Fibroblast of peridontal ligament (primary cell): ENCODE measurements around the gene CEP170B.
A peak's percentile ranks its signal among the peaks of the same experiment; 100 is the strongest.
"Not testable (repeated sequence)": the region's sequence is repeated elsewhere in the genome, so short reads cannot be mapped to it uniquely, and the experiment has no call there.

Experiments
- DNase-seq: peaks from one replicate; pipeline ENCODE4 v3.0.0-alpha.2; 2010; ENCODE audit errors: extremely low read depth

Gene CEP170B

GRCh38 chr14:104844306-104845032, 20.6 kb upstream of the CEP170B start:
- DNase-seq = no peak

- DNase-seq = no peak
Observed at GRCh38 chr14:104845033-104845666, 19.9 kb upstream of the CEP170B start.

- DNase-seq = no peak
Observed at GRCh38 chr14:104845834-104846441, 19.1 kb upstream of the CEP170B start.

DNA sequence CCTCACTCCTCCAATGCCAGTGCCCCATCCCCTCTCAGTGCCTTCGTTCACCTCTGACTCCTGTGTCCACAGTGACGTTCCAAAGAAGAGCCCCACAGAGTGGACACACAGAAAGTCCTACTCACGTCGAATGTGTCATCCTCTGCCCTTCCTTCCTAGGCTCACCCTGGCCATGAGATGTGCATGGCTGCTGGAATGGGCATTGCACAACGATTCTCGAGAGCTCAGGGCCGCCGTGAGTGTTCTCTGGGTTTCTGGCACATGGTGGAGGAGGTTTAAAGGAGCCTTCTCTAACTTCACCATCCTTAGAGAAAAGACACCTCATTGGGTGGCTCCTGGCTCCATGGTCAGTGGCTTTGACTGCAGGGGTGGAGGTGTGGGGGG, 12.8 kb upstream of the CEP170B start:
- no peak for DNase-seq

- no peak for DNase-seq
Observed at GRCh38 chr14:104855532-104856090, 9.5 kb upstream of the CEP170B start.

- no peak for DNase-seq
Observed at GRCh38 chr14:104856157-104856868, 8.8 kb upstream of the CEP170B start.

GRCh38 chr14:104856869-104857860, 7.9 kb upstream of the CEP170B start:
- DNase-seq = no peak

- not testable (repeated sequence) for DNase-seq
Observed at GRCh38 chr14:104857931-104858330, 7.1 kb upstream of the CEP170B start.

DNA sequence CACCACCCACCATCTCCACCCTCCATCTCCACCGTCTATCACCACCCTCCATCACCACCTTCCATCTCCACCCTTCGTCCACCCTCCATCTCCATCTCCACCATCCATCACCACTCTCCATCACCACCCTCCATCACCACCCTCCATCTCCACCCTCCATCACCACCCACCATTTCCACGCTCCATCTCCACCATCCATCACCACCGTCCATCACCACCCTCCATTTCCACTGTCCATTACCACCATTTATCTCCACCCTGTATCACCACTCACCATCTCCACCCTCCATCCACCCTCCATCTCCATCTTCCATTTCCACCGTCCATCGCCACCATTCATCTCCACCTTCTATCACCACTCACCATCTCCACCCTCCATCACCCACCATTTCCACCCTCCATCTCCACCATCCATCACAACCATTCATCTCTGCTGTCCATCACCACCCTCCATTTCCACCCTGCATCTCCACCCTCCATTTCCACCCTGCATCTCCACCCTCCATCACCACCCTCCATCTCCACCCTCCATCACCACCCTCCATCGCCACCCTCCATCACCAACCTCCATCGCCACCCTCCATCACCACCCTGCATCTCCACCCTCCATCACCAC, 6.1 kb upstream of the CEP170B start:
- no peak for DNase-seq

DNA sequence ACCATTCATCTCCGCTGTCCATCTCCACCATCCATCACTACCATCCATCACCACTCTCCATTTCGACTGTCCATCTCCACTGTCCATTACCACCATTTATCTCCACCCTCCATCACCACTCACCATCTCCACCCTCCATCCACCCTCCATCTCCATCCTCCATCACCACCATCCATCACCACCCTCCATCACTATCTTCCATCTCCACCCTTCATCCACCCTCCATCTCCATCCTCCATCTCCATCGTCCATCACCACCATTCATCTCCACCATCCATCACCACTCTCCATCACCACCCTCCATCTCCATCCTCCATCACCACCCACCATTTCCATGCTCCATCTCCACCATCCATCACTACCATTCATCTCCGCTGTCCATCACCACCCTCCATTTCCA, 5.2 kb upstream of the CEP170B start:
- no peak for DNase-seq

- DNase-seq = no peak
Observed at GRCh38 chr14:104860414-104860813, 4.7 kb upstream of the CEP170B start.

GRCh38 chr14:104863131-104863862, 1.8 kb upstream of the CEP170B start:
- DNase-seq = no peak

DNA sequence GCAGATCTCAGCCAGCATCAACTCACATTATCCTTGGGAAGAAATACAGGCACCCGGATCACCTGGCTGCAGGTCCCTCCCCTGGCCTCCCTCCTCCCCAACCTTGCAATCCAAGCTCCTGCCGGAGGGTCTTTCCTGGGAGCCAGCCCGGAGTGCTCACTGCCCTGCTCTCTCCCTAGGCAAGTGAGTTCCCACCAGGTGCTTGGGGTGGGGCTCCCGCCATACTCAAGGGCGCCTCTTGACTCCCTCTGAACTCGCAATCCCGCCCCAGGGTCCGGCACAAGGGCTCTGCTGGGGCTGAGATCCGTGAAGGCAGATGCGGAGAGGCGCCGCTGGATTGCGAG, 1.2 kb upstream of the CEP170B start:
- DNase-seq = no peak

DNA sequence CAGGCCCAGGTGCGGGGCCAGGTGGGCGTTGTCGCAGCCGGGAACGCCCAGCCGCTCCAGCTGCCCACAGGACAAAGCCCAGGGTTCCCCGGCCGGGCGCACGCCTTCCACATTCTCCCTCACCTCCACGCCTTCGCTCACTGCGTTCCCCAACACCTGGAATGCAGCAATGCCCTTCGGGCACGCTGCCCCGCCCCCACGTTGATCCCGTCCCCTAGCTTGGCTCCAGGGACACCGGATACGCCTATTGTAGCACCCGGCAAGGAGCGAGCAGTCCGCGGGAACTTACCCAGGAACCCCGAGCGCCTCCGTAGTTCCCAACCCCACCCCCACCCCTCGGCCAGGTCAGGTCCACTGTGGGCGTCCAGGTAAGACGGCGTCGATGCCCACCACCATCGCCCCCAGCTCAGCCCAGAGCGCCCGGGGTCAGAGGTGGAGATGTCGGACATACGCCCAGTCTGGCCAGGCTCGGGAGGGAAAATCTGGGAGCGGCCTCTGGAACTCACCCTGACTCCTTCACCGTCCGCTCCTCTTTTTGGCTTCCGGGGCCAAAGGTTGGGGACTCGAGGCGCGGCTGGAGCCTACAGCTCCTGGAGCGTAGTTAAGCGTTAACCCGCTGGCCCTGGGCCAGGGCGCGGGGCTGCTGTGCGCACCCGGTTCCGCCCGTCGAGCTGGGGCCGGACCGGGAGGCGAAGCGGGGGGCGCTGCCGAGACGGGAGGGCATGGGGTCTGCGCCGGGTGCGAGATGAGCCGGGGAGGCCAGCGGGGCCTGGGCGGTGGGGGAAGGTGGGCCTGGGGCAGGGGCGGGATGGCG, 594 bp upstream of the CEP170B start:
- no peak for DNase-seq

DNA sequence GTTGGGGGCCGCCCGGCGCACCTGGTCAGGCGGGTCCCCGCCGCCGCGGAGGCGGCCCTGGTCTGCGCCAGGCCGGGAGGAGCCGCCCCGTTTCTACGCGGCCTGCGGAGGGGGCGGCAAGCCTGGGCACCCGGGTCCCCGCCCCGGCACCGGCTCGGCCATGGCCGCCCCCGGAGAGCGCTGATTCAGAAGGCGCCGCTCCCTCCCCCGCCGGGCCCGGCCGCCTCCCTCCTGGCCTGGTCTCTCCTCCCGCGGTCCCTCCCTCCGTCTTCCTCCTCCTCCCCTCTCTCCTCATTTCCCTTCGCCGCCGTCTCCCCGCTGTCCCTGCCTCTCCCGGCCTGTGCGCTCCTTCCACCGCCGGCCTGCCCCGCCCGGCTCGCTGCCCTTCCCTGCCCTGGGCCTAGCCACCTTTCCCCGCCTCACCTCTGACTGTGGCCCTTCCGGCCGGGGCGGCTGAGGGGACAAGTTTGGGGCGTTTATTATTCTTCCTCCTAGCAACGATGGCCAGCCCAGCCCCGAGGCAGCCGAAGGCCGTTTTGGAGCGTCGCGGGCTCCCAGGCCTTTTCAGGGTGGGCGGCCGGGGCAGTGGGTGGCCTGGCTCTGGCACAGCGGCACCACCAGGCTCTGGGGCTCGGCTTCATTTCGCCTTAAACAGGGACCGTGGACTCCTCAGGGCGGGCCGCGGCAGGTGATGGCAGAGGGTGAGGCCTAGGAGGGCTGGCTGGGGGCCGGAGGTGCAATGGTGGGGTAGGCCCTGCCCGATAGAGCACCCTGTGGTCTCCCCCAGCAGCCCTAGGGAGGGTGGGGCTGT, 768 bp downstream of the CEP170B start:
- peak; percentile 52 for DNase-seq

- no peak for DNase-seq
Observed at GRCh38 chr14:104866451-104867370, 1.6 kb downstream of the CEP170B start.
